ENCODE data around the gene EGFL7.
A peak's percentile ranks its signal among the peaks of the same experiment; 100 is the strongest.

Gene EGFL7

GRCh38 chr9:136620441-136621018 is 42.2 kb upstream of the EGFL7 start:
- H3K9me3 ChIP-seq (replicated peaks in 1 of 2; ENCODE audit: control insufficient read depth in 2 of 2, insufficient read depth in 1 of 2, low read depth in 1 of 2, low read length in 2 of 2), result no peaks in the 10 kb centered on the region
- peak overlapping the region; percentile 100 for H2BK15ac ChIP-seq (ENCODE audit: low read length)
- H3K36me3 ChIP-seq (replicated peaks in 1 of 2; ENCODE audit: control insufficient read depth in 2 of 2, insufficient read depth in 2 of 2, low read length in 2 of 2), result no peaks in the 10 kb centered on the region
- WGBS, 2 donors (ENCODE audit: extremely low coverage in 2 of 2, insufficient read length in 2 of 2, insufficient replicate concordance in 1 of 2), result no CpG with 5 or more reads among the region's 29 CpGs
- peak overlapping the region; percentile 82 for H3K14ac ChIP-seq (ENCODE audit: low read length)
- peak overlapping the region; percentile 65 for H4K8ac ChIP-seq (ENCODE audit: low read depth, low read length)
- H3K18ac ChIP-seq (ENCODE audit: low read length), result peak overlapping the region; percentile 78
- H2BK120ac ChIP-seq (ENCODE audit: low read depth, low read length), result peak overlapping the region; percentile 96
- H3K27ac ChIP-seq (replicated peaks; ENCODE audit: low read length), result no peak overlapping the region
- H4K91ac ChIP-seq (ENCODE audit: low read depth, low read length, poor library complexity), result peak overlapping the region; percentile 64
- H3K4me3 ChIP-seq (ENCODE audit: low read length in 2 of 2), result no peak overlapping the region
- peaks cover 2% of the 10 kb centered on the region for H3K79me1 ChIP-seq (ENCODE audit: low read depth, low read length)
- peak overlapping the region; percentile 84 for H3K4ac ChIP-seq (ENCODE audit: low read length)
- H3K23ac ChIP-seq (ENCODE audit: low read depth, low read length, poor library complexity), result peak overlapping the region; percentile 85
- no peak for DNase-seq (ENCODE audit: low spot score)
- peaks cover 5 to 42% of the 10 kb centered on the region in 2 donors for H3K4me1 ChIP-seq (ENCODE audit: control insufficient read depth in 2 of 2, insufficient read depth in 1 of 2, low read depth in 1 of 2, low read length in 2 of 2)
- H2BK12ac ChIP-seq (ENCODE audit: low read length), result peak overlapping the region; percentile 90
- peak overlapping the region; percentile 100 for H2AK5ac ChIP-seq (ENCODE audit: low read depth, low read length)
- H3K4me2 ChIP-seq (ENCODE audit: insufficient read depth, low read length, poor library complexity, severe bottlenecking), result no peak overlapping the region
- H3K9ac ChIP-seq (ENCODE audit: low read depth, low read length, poor library complexity), result no peak overlapping the region
- peak overlapping the region; percentile 32 for H2AFZ ChIP-seq (ENCODE audit: low read length)
- no peaks in the 10 kb centered on the region for H3K27me3 ChIP-seq (ENCODE audit: control insufficient read depth in 3 of 3, insufficient read depth in 3 of 3, low read depth in 1 of 3, low read length in 3 of 3)
- H2BK5ac ChIP-seq (ENCODE audit: low read length), result peak overlapping the region; percentile 94

GRCh38 chr9:136621019-136621733 is 41.5 kb upstream of the EGFL7 start:
- no peak overlapping the region for H2AFZ ChIP-seq (ENCODE audit: low read length)
- no CpG with 5 or more reads among the region's 34 CpGs for WGBS, 2 donors (ENCODE audit: extremely low coverage in 2 of 2, insufficient read length in 2 of 2, insufficient replicate concordance in 1 of 2)
- H3K27ac ChIP-seq (replicated peaks; ENCODE audit: low read length), result no peak overlapping the region
- peaks cover 2% of the 10 kb centered on the region for H3K79me1 ChIP-seq (ENCODE audit: low read depth, low read length)
- no peak overlapping the region for H3K4me2 ChIP-seq (ENCODE audit: insufficient read depth, low read length, poor library complexity, severe bottlenecking)
- peak overlapping the region; percentile 94 for H2BK5ac ChIP-seq (ENCODE audit: low read length)
- H3K23ac ChIP-seq (ENCODE audit: low read depth, low read length, poor library complexity), result peak overlapping the region; percentile 89
- H3K9ac ChIP-seq (ENCODE audit: low read depth, low read length, poor library complexity), result no peak overlapping the region
- H2BK12ac ChIP-seq (ENCODE audit: low read length), result peak overlapping the region; percentile 93
- no peaks in the 10 kb centered on the region for H3K36me3 ChIP-seq (replicated peaks in 1 of 2; ENCODE audit: control insufficient read depth in 2 of 2, insufficient read depth in 2 of 2, low read length in 2 of 2)
- H2BK15ac ChIP-seq (ENCODE audit: low read length), result peak overlapping the region; percentile 100
- H3K27me3 ChIP-seq (ENCODE audit: control insufficient read depth in 3 of 3, insufficient read depth in 3 of 3, low read depth in 1 of 3, low read length in 3 of 3), result no peaks in the 10 kb centered on the region
- peak overlapping the region; percentile 84 for H3K4ac ChIP-seq (ENCODE audit: low read length)
- H4K8ac ChIP-seq (ENCODE audit: low read depth, low read length), result no peak overlapping the region
- H3K4me1 ChIP-seq (ENCODE audit: control insufficient read depth in 2 of 2, insufficient read depth in 1 of 2, low read depth in 1 of 2, low read length in 2 of 2), result peaks cover 9 to 39% of the 10 kb centered on the region in 2 donors
- peak overlapping the region; percentile 78 for H3K18ac ChIP-seq (ENCODE audit: low read length)
- no peak overlapping the region for H3K4me3 ChIP-seq (ENCODE audit: low read length in 2 of 2)
- peak overlapping the region; percentile 98 for H2BK120ac ChIP-seq (ENCODE audit: low read depth, low read length)
- no peak overlapping the region for H3K14ac ChIP-seq (ENCODE audit: low read length)
- DNase-seq (ENCODE audit: low spot score), result no peak
- peak overlapping the region; percentile 6 for H4K91ac ChIP-seq (ENCODE audit: low read depth, low read length, poor library complexity)
- H2AK5ac ChIP-seq (ENCODE audit: low read depth, low read length), result peak overlapping the region; percentile 100
- no peaks in the 10 kb centered on the region for H3K9me3 ChIP-seq (replicated peaks in 1 of 2; ENCODE audit: control insufficient read depth in 2 of 2, insufficient read depth in 1 of 2, low read depth in 1 of 2, low read length in 2 of 2)

GRCh38 chr9:136621734-136622093 is 41.0 kb upstream of the EGFL7 start:
- H3K4me2 ChIP-seq (ENCODE audit: insufficient read depth, low read length, poor library complexity, severe bottlenecking), result no peak overlapping the region
- peak overlapping the region; percentile 100 for H2BK15ac ChIP-seq (ENCODE audit: low read length)
- H3K9ac ChIP-seq (ENCODE audit: low read depth, low read length, poor library complexity), result no peak overlapping the region
- no peaks in the 10 kb centered on the region for H3K36me3 ChIP-seq (replicated peaks in 1 of 2; ENCODE audit: control insufficient read depth in 2 of 2, insufficient read depth in 2 of 2, low read length in 2 of 2)
- H2BK120ac ChIP-seq (ENCODE audit: low read depth, low read length), result peak overlapping the region; percentile 98
- peak overlapping the region; percentile 89 for H3K23ac ChIP-seq (ENCODE audit: low read depth, low read length, poor library complexity)
- H3K79me1 ChIP-seq (ENCODE audit: low read depth, low read length), result peaks cover 2% of the 10 kb centered on the region
- H3K14ac ChIP-seq (ENCODE audit: low read length), result peak overlapping the region; percentile 89
- peak overlapping the region; percentile 100 for H2AK5ac ChIP-seq (ENCODE audit: low read depth, low read length)
- peak overlapping the region; percentile 78 for H3K18ac ChIP-seq (ENCODE audit: low read length)
- H3K9me3 ChIP-seq (replicated peaks in 1 of 2; ENCODE audit: control insufficient read depth in 2 of 2, insufficient read depth in 1 of 2, low read depth in 1 of 2, low read length in 2 of 2), result no peaks in the 10 kb centered on the region
- peak overlapping the region; percentile 6 for H4K91ac ChIP-seq (ENCODE audit: low read depth, low read length, poor library complexity)
- H2BK5ac ChIP-seq (ENCODE audit: low read length), result peak overlapping the region; percentile 91
- H3K4me3 ChIP-seq (ENCODE audit: low read length in 2 of 2), result no peak overlapping the region
- H2BK12ac ChIP-seq (ENCODE audit: low read length), result peak overlapping the region; percentile 93
- DNase-seq (ENCODE audit: low spot score), result no peak
- H3K27me3 ChIP-seq (ENCODE audit: control insufficient read depth in 3 of 3, insufficient read depth in 3 of 3, low read depth in 1 of 3, low read length in 3 of 3), result no peaks in the 10 kb centered on the region
- no CpG with 5 or more reads among the region's 10 CpGs for WGBS, 2 donors (ENCODE audit: extremely low coverage in 2 of 2, insufficient read length in 2 of 2, insufficient replicate concordance in 1 of 2)
- H2AFZ ChIP-seq (ENCODE audit: low read length), result no peak overlapping the region
- no peak overlapping the region for H3K4ac ChIP-seq (ENCODE audit: low read length)
- no peak overlapping the region for H3K27ac ChIP-seq (replicated peaks; ENCODE audit: low read length)
- H4K8ac ChIP-seq (ENCODE audit: low read depth, low read length), result no peak overlapping the region
- peaks cover 13 to 43% of the 10 kb centered on the region in 2 donors for H3K4me1 ChIP-seq (ENCODE audit: control insufficient read depth in 2 of 2, insufficient read depth in 1 of 2, low read depth in 1 of 2, low read length in 2 of 2)

- no peaks in the 10 kb centered on the region for H3K79me1 ChIP-seq (ENCODE audit: low read depth, low read length)
- DNase-seq (ENCODE audit: low spot score), result no peak
- H2BK12ac ChIP-seq (ENCODE audit: low read length), result peak overlapping the region; percentile 93
- no peak overlapping the region for H3K4me2 ChIP-seq (ENCODE audit: insufficient read depth, low read length, poor library complexity, severe bottlenecking)
- H3K4me3 ChIP-seq (ENCODE audit: low read length in 2 of 2), result no peak overlapping the region
- H3K9me3 ChIP-seq (replicated peaks in 1 of 2; ENCODE audit: control insufficient read depth in 2 of 2, insufficient read depth in 1 of 2, low read depth in 1 of 2, low read length in 2 of 2), result no peaks in the 10 kb centered on the region
- no peak overlapping the region for H2AFZ ChIP-seq (ENCODE audit: low read length)
- H2BK120ac ChIP-seq (ENCODE audit: low read depth, low read length), result peak overlapping the region; percentile 83
- H3K4me1 ChIP-seq (ENCODE audit: control insufficient read depth in 2 of 2, insufficient read depth in 1 of 2, low read depth in 1 of 2, low read length in 2 of 2), result peaks cover 17 to 47% of the 10 kb centered on the region in 2 donors
- H2BK5ac ChIP-seq (ENCODE audit: low read length), result peak overlapping the region; percentile 91
- H3K36me3 ChIP-seq (replicated peaks in 1 of 2; ENCODE audit: control insufficient read depth in 2 of 2, insufficient read depth in 2 of 2, low read length in 2 of 2), result no peaks in the 10 kb centered on the region
- H3K27ac ChIP-seq (replicated peaks; ENCODE audit: low read length), result no peak overlapping the region
- no peak overlapping the region for H3K4ac ChIP-seq (ENCODE audit: low read length)
- WGBS, 2 donors (ENCODE audit: extremely low coverage in 2 of 2, insufficient read length in 2 of 2, insufficient replicate concordance in 1 of 2), result no CpG with 5 or more reads among the region's 16 CpGs
- peak overlapping the region; percentile 78 for H3K18ac ChIP-seq (ENCODE audit: low read length)
- no peak overlapping the region for H4K91ac ChIP-seq (ENCODE audit: low read depth, low read length, poor library complexity)
- peak overlapping the region; percentile 100 for H2AK5ac ChIP-seq (ENCODE audit: low read depth, low read length)
- peak overlapping the region; percentile 89 for H3K14ac ChIP-seq (ENCODE audit: low read length)
- no peaks in the 10 kb centered on the region for H3K27me3 ChIP-seq (ENCODE audit: control insufficient read depth in 3 of 3, insufficient read depth in 3 of 3, low read depth in 1 of 3, low read length in 3 of 3)
- H2BK15ac ChIP-seq (ENCODE audit: low read length), result peak overlapping the region; percentile 100
- no peak overlapping the region for H4K8ac ChIP-seq (ENCODE audit: low read depth, low read length)
- H3K23ac ChIP-seq (ENCODE audit: low read depth, low read length, poor library complexity), result no peak overlapping the region
- H3K9ac ChIP-seq (ENCODE audit: low read depth, low read length, poor library complexity), result no peak overlapping the region
Observed at GRCh38 chr9:136622538-136622948, 40.2 kb upstream of the EGFL7 start.

Data from neuronal stem cell (in vitro differentiated cells).